Measurements from ENCODE around the gene DHRS13.
"Not testable (repeated sequence)": the region's sequence is repeated elsewhere in the genome, so short reads cannot be mapped to it uniquely, and the experiment has no call there.

Gene DHRS13

DNA sequence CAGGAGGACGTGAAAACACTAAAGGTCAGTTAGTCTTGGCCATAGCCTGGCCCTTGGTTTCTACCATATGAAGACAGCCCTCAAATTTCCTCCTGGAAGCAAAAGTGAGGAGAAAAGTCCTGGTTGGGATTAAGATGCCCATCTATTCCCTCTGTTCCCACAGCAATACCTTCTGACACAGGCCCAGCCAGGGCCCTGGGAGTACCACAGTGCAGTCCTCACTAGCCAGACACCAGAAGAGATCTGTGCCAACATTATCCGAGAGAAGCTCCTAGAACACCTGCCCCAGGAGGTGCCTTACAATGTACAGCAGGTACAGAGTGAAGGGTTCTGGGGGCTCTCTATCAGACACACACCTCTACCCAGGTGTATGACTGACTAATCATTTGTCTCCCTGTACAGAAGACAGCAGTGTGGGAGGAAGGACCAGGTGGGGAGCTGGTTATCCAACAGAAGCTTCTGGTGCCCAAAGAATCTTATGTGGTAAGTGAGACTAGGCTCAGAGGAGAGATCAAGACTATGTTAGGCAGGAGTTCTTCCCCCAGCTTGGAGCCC is 44.0 kb downstream of the DHRS13 start:
- no peak for DNase-seq (ENCODE audit: low spot score)

DNA sequence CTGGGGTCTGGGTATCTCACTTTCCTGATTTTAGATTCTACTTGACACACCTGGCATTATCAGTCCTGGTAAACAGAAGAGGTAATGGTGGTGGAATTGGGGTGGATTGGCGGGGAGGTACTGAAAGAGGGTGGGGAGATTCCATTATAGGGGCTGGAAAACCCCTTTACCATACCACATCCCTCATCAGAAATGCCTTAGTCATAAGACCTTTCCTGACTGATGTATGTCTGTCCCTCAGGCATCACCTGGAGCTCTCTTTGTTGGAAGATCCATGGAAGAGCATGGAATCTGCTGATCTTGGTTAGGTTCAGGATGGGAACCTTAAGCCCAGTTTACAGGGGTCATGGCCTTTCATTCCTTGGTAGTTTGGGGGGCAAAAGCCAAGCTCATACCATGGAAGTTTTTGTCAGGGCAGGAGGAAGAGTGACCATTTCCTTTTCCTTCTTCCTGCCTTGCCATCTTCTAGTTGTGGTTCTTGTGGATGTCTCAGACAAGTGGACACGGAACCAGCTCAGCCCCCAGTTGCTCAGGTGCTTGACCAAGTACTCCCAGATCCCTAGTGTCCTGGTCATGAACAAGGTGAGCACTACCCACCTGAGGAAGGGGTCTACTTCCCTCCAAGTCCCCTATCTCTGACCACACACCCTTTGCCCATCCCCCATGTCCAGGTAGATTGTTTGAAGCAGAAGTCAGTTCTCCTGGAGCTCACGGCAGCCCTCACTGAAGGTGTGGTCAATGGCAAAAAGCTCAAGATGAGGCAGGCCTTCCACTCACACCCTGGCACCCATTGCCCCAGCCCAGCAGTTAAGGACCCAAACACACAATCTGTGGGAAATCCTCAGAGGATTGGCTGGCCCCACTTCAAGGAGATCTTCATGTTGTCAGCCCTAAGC is 44.7 kb downstream of the DHRS13 start:
- DNase-seq (ENCODE audit: low spot score) = no peak

DNA sequence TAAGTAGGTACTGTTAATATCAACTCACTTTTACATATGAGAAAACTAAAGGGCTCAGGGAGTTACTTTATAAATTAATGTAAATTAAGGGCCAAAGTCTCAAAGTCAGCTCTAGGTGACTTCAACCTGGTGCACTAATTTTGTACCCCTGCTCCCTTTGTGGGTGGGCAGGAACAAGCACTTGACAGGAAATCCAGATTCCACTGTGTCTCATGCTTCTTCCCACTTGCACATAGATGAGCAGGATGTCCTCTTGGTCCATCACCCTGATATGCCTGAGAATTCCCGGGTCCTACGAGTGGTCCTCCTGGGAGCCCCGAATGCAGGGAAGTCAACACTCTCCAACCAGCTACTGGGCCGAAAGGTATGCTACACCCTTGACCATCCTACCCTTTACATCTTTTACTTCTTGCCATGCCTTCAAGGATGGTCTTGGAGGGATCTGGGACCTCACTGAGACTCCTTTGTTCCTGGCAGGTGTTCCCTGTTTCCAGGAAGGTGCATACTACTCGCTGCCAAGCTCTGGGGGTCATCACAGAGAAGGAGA is 46.8 kb downstream of the DHRS13 start:
- DNase-seq (ENCODE audit: low spot score) = no peak

DNA sequence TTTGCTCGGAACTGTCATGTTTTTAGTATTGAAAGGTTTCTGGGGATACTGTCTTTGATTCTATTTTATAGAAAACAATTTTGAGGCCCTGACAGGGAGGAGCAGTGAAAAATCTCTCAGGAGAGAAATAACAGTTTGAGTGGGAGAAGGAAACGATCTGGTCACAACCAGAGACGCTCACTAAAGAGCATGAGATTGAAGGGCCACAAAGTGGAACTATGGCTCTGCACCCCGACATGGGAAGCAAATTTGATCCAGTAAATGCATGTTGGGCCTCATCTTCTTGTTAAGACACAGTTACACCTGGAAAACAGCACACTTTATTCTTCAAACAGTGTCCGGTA is 47.6 kb downstream of the DHRS13 start:
- no peak for DNase-seq (ENCODE audit: low spot score)

DNA sequence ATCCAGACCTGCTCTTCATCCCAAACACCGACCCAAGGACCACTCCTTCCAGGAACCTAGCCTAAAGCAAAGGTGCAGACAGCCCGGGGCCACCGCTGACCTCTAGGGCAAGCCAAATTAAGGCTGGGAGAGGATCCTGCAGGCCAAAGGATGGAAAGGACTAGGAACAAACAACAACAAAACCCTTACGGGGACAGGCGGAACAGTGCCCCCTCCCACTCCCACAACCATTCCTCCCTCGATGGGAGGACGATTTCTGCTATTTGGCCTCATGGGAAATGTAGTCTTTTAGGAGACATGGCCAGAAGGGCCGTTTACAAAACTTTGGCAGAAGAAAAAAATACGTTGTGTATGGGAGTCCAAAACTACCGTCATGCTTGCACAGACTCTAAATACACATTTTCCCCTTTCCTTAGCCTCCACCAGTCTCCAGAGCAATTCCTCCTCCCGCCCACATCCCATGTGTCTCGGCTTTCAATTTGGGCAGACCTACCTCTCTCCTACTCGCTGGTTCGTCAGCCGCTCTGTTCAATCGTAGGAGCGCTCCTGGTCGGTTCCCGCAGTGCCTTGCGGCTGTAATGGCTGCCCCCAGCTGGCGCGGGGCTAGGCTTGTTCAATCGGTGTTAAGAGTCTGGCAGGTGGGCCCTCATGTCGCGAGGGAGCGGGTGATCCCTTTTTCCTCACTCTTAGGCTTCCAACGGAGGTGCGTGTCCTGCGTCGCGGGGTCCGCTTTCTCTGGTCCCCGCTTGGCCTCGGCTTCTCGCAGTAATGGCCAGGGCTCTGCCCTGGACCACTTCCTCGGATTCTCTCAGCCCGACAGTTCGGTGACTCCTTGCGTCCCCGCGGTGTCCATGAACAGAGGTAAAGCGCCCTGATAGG is 48.2 kb downstream of the DHRS13 start, which contains the start of gene ERAL1:
Gene ERAL1 (plus strand): TSS at position 560 of the 879 bp plus-strand sequence. CDS start 19 bp downstream, at position 579.
- DNase-seq (ENCODE audit: low spot score) = peak; percentile 95

DNA sequence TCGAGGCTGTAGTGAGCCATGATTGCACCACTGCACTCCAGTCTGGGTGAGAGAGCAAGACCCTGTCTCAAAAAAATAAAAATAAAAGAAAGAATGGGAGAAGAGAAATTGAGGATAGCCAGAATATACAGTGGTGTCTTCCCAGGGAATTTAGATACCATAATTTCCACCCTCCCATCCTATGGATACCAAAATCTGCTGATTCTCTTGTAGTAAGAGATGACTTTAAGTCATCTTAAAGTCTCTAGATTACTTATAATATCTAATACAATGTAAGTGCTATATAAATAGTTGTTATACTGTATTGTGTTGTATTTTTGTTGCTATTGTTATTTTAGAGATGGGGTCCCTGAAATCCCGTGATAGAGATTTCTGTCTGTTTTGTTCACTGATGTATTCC is 49.6 kb downstream of the DHRS13 start:
- no peak for DNase-seq (ENCODE audit: low spot score)

DNA sequence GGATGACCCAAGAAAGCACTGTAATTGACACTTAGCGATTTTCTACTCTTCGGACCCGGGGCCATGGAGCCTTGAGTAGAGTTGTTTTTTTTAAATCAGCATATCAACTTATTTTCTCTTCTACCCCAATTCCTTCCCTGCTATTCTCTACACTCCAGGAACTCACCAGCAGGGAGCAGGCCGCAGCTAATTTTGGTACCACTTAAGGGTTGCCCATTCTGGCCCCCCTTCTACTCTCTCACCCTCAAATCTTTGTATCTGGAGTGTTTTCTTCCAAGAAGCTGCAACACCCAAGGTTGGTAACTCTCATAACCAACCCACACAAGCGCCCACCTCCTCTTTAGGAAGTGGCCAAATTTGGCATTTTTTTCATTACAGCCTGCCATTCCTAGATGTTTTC is 53.6 kb downstream of the DHRS13 start:
- DNase-seq (ENCODE audit: low spot score) = no peak

DNA sequence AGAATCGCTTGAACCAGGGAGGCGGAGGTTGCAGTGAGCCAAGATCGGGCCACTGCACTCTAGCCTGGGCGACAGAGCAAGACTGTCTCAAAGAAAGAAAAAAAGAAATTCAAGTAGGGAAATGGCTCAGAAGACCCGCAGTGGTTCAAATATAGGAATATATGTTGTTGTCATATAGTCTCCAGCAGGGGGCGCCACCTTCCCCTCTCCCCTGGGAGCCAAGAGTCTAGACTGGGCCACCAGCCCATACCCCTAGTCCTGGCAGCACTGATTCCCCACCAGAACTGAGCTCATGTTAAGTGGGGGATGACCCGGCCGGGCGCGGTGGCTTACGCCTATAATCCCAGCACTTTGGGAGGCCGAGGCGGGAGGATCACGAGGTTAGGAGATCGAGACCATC is 54.2 kb downstream of the DHRS13 start:
- DNase-seq (ENCODE audit: low spot score) = not testable (repeated sequence)
